ENCODE measurements around the gene LRGUK.

The LRGUK gene

GRCh38 chr7:134187893-134188292, 60.8 kb downstream of the LRGUK start:
- H3K27ac ChIP-seq: no peak overlapping the region
- TF ChIP-seq, protein P1, sequence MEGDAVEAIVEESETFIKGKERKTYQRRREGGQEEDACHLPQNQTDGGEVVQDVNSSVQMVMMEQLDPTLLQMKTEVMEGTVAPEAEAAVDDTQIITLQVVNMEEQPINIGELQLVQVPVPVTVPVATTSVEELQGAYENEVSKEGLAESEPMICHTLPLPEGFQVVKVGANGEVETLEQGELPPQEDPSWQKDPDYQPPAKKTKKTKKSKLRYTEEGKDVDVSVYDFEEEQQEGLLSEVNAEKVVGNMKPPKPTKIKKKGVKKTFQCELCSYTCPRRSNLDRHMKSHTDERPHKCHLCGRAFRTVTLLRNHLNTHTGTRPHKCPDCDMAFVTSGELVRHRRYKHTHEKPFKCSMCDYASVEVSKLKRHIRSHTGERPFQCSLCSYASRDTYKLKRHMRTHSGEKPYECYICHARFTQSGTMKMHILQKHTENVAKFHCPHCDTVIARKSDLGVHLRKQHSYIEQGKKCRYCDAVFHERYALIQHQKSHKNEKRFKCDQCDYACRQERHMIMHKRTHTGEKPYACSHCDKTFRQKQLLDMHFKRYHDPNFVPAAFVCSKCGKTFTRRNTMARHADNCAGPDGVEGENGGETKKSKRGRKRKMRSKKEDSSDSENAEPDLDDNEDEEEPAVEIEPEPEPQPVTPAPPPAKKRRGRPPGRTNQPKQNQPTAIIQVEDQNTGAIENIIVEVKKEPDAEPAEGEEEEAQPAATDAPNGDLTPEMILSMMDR (conservative IDR thresholded peaks at IDR 0.05): no peak

DNA sequence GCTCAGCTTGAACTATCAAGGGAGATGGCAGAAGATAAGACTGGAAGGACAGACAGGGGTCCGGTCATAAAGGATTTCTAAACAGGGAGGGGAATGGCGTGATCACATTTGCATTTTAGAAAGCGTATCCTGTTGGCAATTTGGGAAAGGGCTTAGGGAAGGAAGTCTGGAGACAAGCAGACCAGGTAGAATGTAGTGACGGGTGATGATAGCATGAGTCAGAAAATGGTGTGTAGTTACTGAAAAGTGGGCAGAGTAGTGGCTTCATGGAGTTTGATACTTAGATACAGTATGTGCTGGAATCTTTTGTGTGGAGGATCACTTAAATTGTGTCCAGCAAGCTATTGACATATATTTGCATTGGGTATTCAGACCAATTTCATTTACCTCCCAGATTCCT, 61.2 kb downstream of the LRGUK start:
- TF ChIP-seq, protein P1 (conservative IDR thresholded peaks at IDR 0.05): no peak
- no peak overlapping the region for H3K27ac ChIP-seq

GRCh38 chr7:134189559-134189958, 62.4 kb downstream of the LRGUK start:
- H3K27ac ChIP-seq: no peak overlapping the region
- TF ChIP-seq, protein P1 (conservative IDR thresholded peaks at IDR 0.05): no peak

GRCh38 chr7:134191876-134192275, 64.7 kb downstream of the LRGUK start:
- H3K27ac ChIP-seq: no peak overlapping the region
- TF ChIP-seq, protein P1 (conservative IDR thresholded peaks at IDR 0.05): no peak

- no peak overlapping the region for H3K27ac ChIP-seq
- TF ChIP-seq, protein P1 (conservative IDR thresholded peaks at IDR 0.05): no peak
Observed at GRCh38 chr7:134193240-134193639, 66.1 kb downstream of the LRGUK start.

DNA sequence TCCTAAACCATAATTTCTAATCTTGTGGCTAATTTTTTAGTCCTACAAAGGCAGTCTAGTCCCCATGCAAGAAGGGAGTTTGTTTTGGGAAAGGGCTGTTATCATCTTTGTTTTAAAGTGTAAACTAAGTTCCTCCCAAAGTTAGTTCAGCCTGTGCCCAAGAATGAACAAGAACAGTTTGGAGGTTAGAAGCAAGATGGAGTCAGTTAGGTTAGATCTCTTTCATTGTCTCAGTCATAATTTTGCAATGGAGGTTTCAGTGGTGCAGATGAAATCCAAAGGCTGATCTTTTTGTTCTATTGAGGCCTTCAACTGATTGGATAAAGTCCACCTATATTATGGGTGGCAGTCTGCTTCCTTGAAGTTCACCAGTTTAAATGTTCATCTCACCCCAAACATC, 68.1 kb downstream of the LRGUK start:
- no peak overlapping the region for H3K27ac ChIP-seq
- TF ChIP-seq, protein P1 (conservative IDR thresholded peaks at IDR 0.05): no peak

DNA sequence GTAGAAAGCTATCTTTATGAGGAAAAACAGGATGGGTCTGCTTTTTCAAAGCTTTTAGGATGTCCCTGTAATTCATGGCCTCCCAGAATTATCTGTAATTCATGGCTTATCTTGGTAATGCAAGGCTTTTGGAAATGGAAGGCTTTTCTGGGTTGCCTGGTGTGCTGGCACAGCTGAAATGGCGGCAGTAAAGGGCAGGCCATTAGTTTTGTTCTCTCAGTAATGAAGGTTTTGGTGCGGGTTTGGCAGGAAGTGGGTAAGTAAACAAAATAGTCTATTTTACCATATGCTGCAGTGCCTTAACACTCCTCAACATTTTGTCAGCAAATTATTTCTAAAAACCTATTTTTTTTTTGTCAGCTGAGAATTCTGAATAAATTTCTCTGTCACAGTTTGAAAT, 69.3 kb downstream of the LRGUK start:
- H3K27ac ChIP-seq: no peak overlapping the region
- TF ChIP-seq, protein P1 (conservative IDR thresholded peaks at IDR 0.05): no peak

DNA sequence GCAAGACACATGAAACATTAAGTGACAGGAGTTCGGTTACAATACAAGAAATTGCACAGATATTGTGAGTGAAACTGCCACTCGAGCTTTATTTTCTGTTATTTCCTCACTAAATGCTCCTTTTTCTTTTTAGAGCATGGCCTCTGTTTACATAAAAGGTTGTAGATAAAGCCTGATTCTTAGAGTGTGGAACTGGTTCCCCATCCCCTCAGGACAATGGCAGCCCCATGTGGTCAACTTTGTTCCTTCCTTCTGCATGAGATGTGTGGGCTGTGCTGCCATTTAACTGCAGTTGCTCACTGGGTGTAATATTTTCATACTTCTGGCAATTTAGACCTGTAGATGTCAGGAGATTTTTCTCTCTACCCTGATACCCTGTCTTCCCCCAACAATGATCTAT, 70.2 kb downstream of the LRGUK start:
- H3K27ac ChIP-seq: no peak overlapping the region
- TF ChIP-seq, protein P1 (conservative IDR thresholded peaks at IDR 0.05): no peak
